A549 treated with GW870086 at 1 μM for 4 hours (cell line): Measurements from ENCODE around the gene NYAP1. TPM values are rescaled to one million over a fixed set of nuclear protein-coding genes. Genes with fewer than 3 reads are reported as not detected.

Experiments
- total RNA-seq: library from RNA; stranded (reverse); fragments of 200-300 nt; extraction: Qiagen RNA extraction; gene quantifications from 5 replicates; pipeline ENCODE4 v1.2.3, GENCODE V29; 2022; ENCODE audit warnings: low read depth

Gene NYAP1
- 2.8 to 3.5 TPM (median 3.3 TPM) in 5 replicates for total RNA-seq

DNA sequence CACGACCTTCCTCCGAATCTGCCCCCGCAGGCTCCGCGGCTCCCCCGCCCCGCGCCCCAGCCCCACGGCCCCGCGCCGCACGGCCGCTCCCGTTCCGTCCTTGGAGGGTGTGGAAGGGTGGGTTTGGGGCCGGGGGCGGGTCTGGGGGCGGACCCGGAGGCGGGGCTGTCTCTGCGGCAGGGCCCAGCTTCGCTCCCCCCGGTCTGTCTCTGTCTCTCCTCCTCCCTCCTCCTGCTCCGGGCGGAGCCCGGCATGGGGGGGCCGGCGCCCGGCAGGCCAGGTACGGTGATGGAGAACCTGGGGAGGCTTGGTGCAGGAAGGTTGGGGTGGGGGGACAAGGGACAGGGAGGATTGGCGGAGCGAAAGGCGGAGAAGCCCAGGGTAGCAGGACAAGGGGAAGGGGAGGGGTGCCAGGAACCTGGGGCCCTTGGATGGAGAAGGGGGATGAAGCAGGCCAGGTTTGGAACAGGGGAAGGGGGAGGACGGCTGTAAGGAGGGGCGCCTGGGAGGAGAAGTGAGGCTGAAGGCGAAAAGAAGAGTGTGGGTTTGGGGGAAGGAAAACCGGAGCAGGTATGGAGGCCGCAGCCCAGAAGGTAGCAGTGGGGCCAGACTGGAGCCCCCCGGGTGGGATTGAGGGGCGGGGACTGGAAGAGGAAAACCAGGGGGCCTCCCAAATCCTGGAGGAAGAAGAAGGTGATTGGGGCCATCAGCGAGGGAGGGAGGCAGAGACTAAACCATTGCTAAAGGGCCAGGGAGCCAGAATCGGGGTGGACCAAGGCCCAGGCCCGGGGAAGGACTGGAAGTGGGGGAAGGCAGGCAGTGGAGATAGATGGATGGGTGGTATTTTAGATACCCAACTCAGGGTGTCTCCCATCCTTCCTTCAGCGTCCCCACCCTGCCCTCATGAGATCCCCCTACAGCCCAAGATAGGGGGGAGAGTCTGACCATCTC lies at the start of gene NYAP1:
TSS of gene NYAP1 (plus strand) at position 206 of the 951 bp plus-strand sequence. CDS start 1,385 bp downstream, outside the sequence.

DNA sequence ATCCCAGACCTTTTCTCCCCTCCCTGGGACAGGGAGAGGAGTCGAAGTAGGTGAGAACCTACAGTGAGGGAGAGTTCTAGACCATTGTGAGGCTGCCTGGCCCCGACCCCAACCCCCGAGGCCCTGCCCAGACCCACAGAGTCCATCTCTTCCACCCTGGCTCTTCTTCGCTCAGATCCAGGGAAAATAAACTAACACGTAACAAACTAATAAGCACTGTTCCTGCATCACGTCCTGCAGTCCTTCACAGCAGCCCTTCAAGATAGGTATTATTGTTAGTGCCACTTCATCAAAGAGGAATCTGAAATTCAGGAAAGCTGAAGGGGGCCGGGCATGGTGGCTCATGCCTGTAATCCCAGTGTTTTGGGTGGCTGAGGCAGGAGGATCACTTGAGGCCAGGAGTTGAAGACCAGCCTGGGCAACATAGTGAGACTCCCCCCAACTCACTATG lies 19.5 kb upstream of the NYAP1 start, which contains the start of gene SPACDR:
TSS of gene SPACDR (minus strand) at position 51 of the 451 bp plus-strand sequence. CDS start 235 bp downstream, outside the sequence.

DNA sequence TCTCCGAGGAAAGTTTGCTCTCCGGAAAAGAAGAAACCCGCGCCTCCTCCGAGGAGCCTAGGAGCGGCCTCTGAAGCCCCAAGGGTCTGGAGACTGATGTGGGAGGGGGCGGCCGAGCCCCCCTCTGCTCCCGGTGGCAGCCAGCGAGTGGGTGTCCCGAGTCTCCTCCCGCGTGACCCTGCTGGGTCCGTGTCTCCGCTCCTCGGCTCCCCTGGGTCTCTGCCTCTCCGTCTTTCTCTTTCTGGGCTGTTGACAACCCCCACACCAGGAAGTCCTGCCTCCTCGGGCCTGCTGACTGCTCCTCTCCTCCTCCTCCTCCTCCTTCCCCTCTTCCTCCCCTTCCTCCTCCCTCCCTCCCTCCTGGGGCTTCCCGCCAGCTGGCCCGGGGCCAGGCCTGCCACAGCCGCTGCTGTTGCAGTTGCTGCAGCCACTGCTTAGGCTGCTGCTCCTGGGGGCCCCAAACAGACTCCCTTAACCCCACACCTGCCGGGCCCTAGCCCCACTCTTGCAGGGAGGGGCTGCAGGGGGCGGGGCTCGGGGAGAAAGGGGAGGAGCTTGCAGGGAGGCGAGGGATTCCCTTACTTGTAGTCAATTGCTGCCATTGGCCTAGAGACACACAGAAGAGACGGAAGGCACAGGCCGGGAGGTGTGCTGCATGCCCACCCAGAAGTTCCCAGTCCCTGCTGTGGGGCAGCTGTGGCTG lies 4.6 kb upstream of the NYAP1 start, which contains the start of gene TSC22D4:
TSS of gene TSC22D4 (minus strand) at position 257 of the 703 bp plus-strand sequence. CDS start 1,176 bp downstream, outside the sequence.

DNA sequence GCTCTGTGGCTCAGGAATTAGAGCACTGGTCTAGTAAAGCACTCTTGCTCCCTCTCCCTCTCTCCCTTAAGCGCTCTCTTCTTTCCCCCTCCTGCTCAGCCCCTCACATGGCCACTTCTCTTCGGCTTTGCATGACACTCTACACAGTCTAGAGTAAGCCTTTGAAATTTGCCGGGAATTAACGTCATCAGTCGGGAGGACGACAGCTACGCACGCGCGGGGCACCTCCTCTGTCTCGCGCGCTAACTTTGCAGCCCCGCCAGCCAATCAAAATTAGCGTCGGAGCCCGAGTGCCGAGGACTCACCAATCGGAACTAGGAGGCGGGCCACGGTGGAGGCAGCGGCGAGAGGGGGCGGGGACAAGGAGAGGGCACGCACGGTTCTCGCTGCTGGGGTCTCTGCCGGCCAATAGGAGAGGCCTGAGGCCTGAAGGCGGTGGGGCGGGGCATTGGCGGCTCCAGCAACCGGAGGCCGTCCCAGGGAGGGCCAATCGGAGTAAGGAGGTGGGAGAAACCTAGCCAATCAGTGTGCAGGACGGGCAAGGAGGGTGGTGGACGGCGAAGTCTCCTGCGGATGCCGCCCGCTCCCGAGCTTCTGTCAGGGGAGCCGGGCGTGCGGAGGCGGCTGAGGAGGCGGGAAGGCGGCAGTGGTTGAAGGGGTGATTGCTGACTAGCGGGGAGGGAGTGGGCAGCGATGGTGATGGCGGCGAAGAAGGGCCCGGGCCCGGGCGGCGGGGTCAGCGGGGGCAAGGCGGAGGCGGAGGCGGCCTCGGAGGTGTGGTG lies 55.1 kb downstream of the NYAP1 start, which contains the start of gene AGFG2:
TSS of gene AGFG2 (plus strand) at position 550 of the 782 bp plus-strand sequence. CDS start at position 694, 144 bp downstream.

Other genes starting within 250 kb of the NYAP1 start
- gene SPDYE3, start 176.2 kb upstream of the NYAP1 start, total RNA-seq = not detected in 5 replicates
- gene PILRB, start 125.8 kb upstream of the NYAP1 start, total RNA-seq = 24.0 to 30.9 TPM (median 29.5 TPM) in 5 replicates
- gene PILRA, start 110.4 kb upstream of the NYAP1 start, total RNA-seq = 3.5 to 6.3 TPM (median 5.6 TPM) in 5 replicates
- 1.1 to 1.6 TPM (median 1.2 TPM) in 5 replicates for gene ZCWPW1, start 55.2 kb upstream of the NYAP1 start, total RNA-seq
- 32.4 to 45.9 TPM (median 39.6 TPM) in 5 replicates for gene MEPCE, start 54.1 kb upstream of the NYAP1 start, total RNA-seq
- gene PPP1R35, start 47.4 kb upstream of the NYAP1 start, total RNA-seq = 38.1 to 56.4 TPM (median 50.9 TPM) in 5 replicates
- gene SPACDR, start 19.7 kb upstream of the NYAP1 start, total RNA-seq = 0.65 to 1.3 TPM (median 0.70 TPM) in 5 replicates
- 37.3 to 47.4 TPM (median 46.6 TPM) in 5 replicates for gene TSC22D4, start 4.7 kb upstream of the NYAP1 start, total RNA-seq
- 16.6 to 27.4 TPM (median 25.2 TPM) in 5 replicates for gene AGFG2, start 55.3 kb downstream of the NYAP1 start, total RNA-seq
- 0.24 to 0.64 TPM (median 0.50 TPM) in 5 replicates for gene SAP25, start 90.0 kb downstream of the NYAP1 start, total RNA-seq
- 12.2 to 17.6 TPM (median 15.0 TPM) in 5 replicates for gene LRCH4, start 102.2 kb downstream of the NYAP1 start, total RNA-seq
- gene FBXO24, start 102.4 kb downstream of the NYAP1 start, total RNA-seq = 0.15 to 0.51 TPM (median 0.34 TPM) in 5 replicates
- 8.2 to 11.8 TPM (median 9.0 TPM) in 5 replicates for gene PCOLCE, start 118.4 kb downstream of the NYAP1 start, total RNA-seq
- gene MOSPD3, start 128.6 kb downstream of the NYAP1 start, total RNA-seq = 18.2 to 22.7 TPM (median 20.0 TPM) in 5 replicates
- 1.9 to 3.3 TPM (median 2.7 TPM) in 5 replicates for gene TFR2, start 157.6 kb downstream of the NYAP1 start, total RNA-seq
- gene ACTL6B, start 172.5 kb downstream of the NYAP1 start, total RNA-seq = not detected in 5 replicates
- 178 to 259 TPM (median 248 TPM) in 5 replicates for gene GNB2, start 189.8 kb downstream of the NYAP1 start, total RNA-seq
- 11.4 to 18.2 TPM (median 17.6 TPM) in 5 replicates for gene GIGYF1, start 210.3 kb downstream of the NYAP1 start, total RNA-seq
- 80.2 to 95.5 TPM (median 88.2 TPM) in 5 replicates for gene POP7, start 222.2 kb downstream of the NYAP1 start, total RNA-seq
- gene EPO, start 236.5 kb downstream of the NYAP1 start, total RNA-seq = 0.09 TPM in 1 of 5 replicates, not detected in the others
- gene ZAN, start 249.7 kb downstream of the NYAP1 start, total RNA-seq = not detected in 5 replicates